MM.1S (cell line): ENCODE measurements around the gene MYH8.

Experiments
- DNase-seq: peaks from one replicate; pipeline ENCODE4 v3.0.0-alpha.2; 2015
- H2AFZ ChIP-seq: fragments of 300-600 bp; sonication (generic); 2 replicates; pipeline ENCODE4 v1.6.0; 2016; ENCODE audit warnings: antibody characterized with exemption, low read length
- H3F3A ChIP-seq: fragments of 300-600 bp; sonication (generic); 2 replicates; pipeline ENCODE4 v1.6.1; 2016; ENCODE audit warnings: mild to moderate bottlenecking, antibody characterized with exemption, low read length, moderate library complexity, mixed read lengths; ENCODE audit not compliant: insufficient read depth
- H3K27ac ChIP-seq: fragments of 300-600 bp; sonication (generic); 2 replicates; pipeline ENCODE4 v1.5.1; 2016; ENCODE audit warnings: mild to moderate bottlenecking, low read length
- H3K27me3 ChIP-seq: fragments of 300-600 bp; sonication (generic); replicated peaks from 2 replicates; pipeline ENCODE4 v1.6.0; 2016; ENCODE audit warnings: low read length; ENCODE audit not compliant: insufficient read depth
- H3K36me3 ChIP-seq: fragments of 300-600 bp; sonication (generic); replicated peaks from 2 replicates; pipeline ENCODE4 v1.6.1; 2016; ENCODE audit warnings: mild to moderate bottlenecking, low read length, mixed read lengths; ENCODE audit not compliant: insufficient read depth
- H3K4me1 ChIP-seq: fragments of 300-600 bp; sonication (generic); 2 replicates; pipeline ENCODE4 v1.6.1; 2016; ENCODE audit warnings: low read length, mixed read lengths
- H3K4me2 ChIP-seq: fragments of 300-600 bp; sonication (generic); 2 replicates; pipeline ENCODE4 v1.6.0; 2016; ENCODE audit warnings: low read depth, low read length
- H3K4me3 ChIP-seq: fragments of 300-600 bp; sonication (generic); 2 replicates; pipeline ENCODE4 v1.5.1; 2016; ENCODE audit warnings: low read length, mixed read lengths
- H3K79me2 ChIP-seq: fragments of 300-600 bp; sonication (generic); 2 replicates; pipeline ENCODE4 v1.6.1; 2016; ENCODE audit warnings: mixed run types, low read length, mixed read lengths
- H3K9ac ChIP-seq: fragments of 300-600 bp; sonication (generic); 2 replicates; pipeline ENCODE4 v1.6.1; 2016; ENCODE audit warnings: low read length, mixed read lengths
- H3K9me2 ChIP-seq: fragments of 300-600 bp; sonication (generic); replicated peaks from 2 replicates; pipeline ENCODE4 v1.6.1; 2016; ENCODE audit warnings: mild to moderate bottlenecking, low read length, mixed read lengths; ENCODE audit not compliant: insufficient read depth
- H3K9me3 ChIP-seq: fragments of 300-600 bp; sonication (generic); replicated peaks from 2 replicates; pipeline ENCODE4 v1.6.1; 2016; ENCODE audit warnings: mild to moderate bottlenecking, low read length, mixed read lengths; ENCODE audit not compliant: insufficient read depth
- H4K20me1 ChIP-seq: fragments of 300-600 bp; sonication (generic); 2 replicates; pipeline ENCODE4 v1.6.1; 2016; ENCODE audit warnings: mild to moderate bottlenecking, low read length, moderate library complexity, mixed read lengths; ENCODE audit not compliant: insufficient read depth
- CTCF ChIP-seq: fragments of 300-600 bp; sonication (generic); IDR thresholded peaks from 2 replicates; pipeline ENCODE4 v1.5.1; 2016; ENCODE audit warnings: antibody characterized with exemption, low read length, mixed read lengths
- EZH2 ChIP-seq: fragments of 300-600 bp; sonication (generic); optimal IDR thresholded peaks from 2 replicates; pipeline ENCODE3; 2017; ENCODE audit warnings: low read depth, mild to moderate bottlenecking, antibody characterized with exemption, low read length, mixed read lengths
- EZH2phosphoT487 ChIP-seq: fragments of 300-600 bp; sonication (generic); IDR thresholded peaks from 2 replicates; pipeline ENCODE4 v1.6.1; 2018; ENCODE audit warnings: antibody characterized with exemption, low read length

The MYH8 gene

GRCh38 chr17:10394201-10394887 is 27.4 kb downstream of the MYH8 start:
- TF ChIP-seq EZH2 (no peak), EZH2phosphoT487 (no peak), CTCF (no peak)
- Histone ChIP-seq H3K9ac (no peak overlapping the region), H4K20me1 (no peaks in the 10 kb centered on the region), H3K4me3 (no peak overlapping the region), H2AFZ (no peak overlapping the region), H3K9me3 (no peaks in the 10 kb centered on the region), H3K27ac (no peak overlapping the region), H3K79me2 (no peaks in the 10 kb centered on the region), H3F3A (no peaks in the 10 kb centered on the region), H3K4me2 (no peak overlapping the region), H3K4me1 (no peaks in the 10 kb centered on the region), H3K36me3 (no peaks in the 10 kb centered on the region), H3K9me2 (no peaks in the 10 kb centered on the region), H3K27me3 (no peaks in the 10 kb centered on the region)
- no peak for DNase-seq

GRCh38 chr17:10392880-10393279 is 28.9 kb downstream of the MYH8 start:
- no peak for DNase-seq
- H3K9me2 ChIP-seq = no peaks in the 10 kb centered on the region
- no peak overlapping the region for H3K27ac ChIP-seq
- H3F3A ChIP-seq = no peaks in the 10 kb centered on the region
- no peaks in the 10 kb centered on the region for H3K79me2 ChIP-seq
- no peak overlapping the region for H3K9ac ChIP-seq
- H2AFZ ChIP-seq = no peak overlapping the region
- H3K4me2 ChIP-seq = no peak overlapping the region
- no peaks in the 10 kb centered on the region for H3K27me3 ChIP-seq
- H4K20me1 ChIP-seq = no peaks in the 10 kb centered on the region
- TF ChIP-seq CTCF = no peak
- TF ChIP-seq EZH2phosphoT487 = no peak
- TF ChIP-seq EZH2 = no peak
- H3K9me3 ChIP-seq = no peaks in the 10 kb centered on the region
- H3K4me3 ChIP-seq = no peak overlapping the region
- no peaks in the 10 kb centered on the region for H3K4me1 ChIP-seq
- H3K36me3 ChIP-seq = no peaks in the 10 kb centered on the region

GRCh38 chr17:10385871-10386270 is 35.9 kb downstream of the MYH8 start:
- no peaks in the 10 kb centered on the region for H3F3A ChIP-seq
- TF ChIP-seq EZH2phosphoT487 (no peak), EZH2 (no peak), CTCF (no peak)
- no peaks in the 10 kb centered on the region for H3K79me2 ChIP-seq
- no peak overlapping the region for H3K27ac ChIP-seq
- H3K36me3 ChIP-seq = no peaks in the 10 kb centered on the region
- H3K9me2 ChIP-seq = no peaks in the 10 kb centered on the region
- no peak overlapping the region for H3K4me3 ChIP-seq
- no peak for DNase-seq
- H4K20me1 ChIP-seq = no peaks in the 10 kb centered on the region
- no peaks in the 10 kb centered on the region for H3K4me1 ChIP-seq
- no peaks in the 10 kb centered on the region for H3K9me3 ChIP-seq
- H3K9ac ChIP-seq = no peak overlapping the region
- H2AFZ ChIP-seq = no peak overlapping the region
- H3K27me3 ChIP-seq = no peaks in the 10 kb centered on the region
- no peak overlapping the region for H3K4me2 ChIP-seq
